HT1080 (cell line): ENCODE measurements around the gene CEP112. TPM values are rescaled to one million over a fixed set of nuclear protein-coding genes. Genes with fewer than 3 reads are reported as not detected.

Experiments
- DNase-seq: peaks from one replicate; pipeline ENCODE4 v3.0.0-alpha.2; 2015; ENCODE audit warnings: low read depth
- total RNA-seq: library from RNA; depleted of rRNA; stranded (reverse); fragments of >200 nt; shearing (Covaris generic); gene quantifications from 2 replicates; pipeline ENCODE4 v1.2.3, GENCODE V29; 2014

Gene CEP112
- total RNA-seq, 1 experiment from 2014 or later = 2.5 TPM

DNA sequence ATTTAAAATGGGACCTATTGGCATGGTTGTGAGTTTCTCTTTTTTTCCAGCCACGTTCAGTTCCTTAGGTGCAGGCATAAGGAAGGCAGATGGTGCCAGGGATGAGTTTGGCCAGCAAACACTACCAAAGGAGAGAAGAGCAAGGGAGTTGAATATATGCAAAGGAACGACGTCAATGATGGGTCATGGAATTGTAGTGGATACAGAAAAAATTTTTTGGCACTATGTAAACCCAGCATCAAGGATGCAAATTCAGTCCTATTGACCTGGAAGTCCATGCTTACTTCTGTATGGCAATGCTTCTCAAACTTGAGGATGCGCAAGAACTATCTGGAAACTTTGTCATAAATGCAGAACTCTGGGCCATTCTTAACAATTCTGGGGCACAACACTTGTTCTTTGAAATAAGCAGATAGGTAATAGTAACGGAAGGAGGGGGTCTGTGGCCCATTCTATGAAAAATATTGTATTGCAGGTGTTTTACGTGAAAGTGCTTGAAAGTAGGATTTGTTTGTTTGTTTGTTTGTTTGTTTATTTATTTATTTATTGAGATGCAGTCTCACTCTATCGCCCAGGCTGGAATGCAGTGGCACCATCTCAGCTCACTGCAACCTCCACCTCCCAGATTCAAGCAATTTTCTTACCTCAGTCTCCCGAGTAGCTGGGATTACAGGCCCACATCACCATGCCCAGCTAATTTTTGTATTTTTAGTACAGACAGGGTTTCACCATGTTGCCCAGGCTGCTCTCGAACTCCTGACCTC lies 19.3 kb upstream of the CEP112 start:
- DNase-seq = no peak

DNA sequence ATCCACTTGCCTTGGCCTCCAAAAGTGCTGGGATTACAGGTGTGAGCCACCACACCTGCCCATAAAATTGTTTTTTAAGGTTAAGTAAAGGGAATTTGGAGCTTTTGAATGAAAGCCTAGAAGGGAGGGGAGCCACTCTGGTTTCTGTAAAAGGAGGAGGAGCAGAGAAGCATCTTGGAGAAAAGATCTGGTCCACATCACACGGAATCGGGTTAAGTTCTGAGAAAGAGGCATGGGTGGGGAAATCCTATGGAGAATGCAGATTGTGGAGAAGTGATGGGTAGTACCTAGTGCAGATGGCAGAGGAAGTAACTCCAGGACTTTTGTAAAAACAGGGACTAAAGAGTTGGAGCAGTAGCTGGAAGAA lies 18.3 kb upstream of the CEP112 start:
- DNase-seq = no peak

DNA sequence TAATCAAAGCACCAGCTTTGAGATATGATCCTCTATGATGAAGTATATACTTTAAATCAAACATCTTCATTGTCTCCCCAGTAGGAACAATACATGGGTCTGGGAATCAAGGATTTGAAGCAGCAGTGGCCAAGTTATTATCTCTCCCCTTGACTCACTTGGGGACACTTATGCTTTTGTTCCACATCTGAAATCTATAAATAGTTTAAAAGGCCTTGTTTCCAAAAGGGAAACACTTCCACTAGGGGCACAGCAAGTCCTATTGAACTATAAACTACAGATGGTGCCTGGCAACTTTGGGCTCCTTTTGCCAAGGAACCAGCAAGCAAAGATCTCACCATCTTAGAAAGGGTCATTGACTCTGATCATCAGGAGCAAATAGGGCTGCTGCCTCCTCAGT lies 16.0 kb upstream of the CEP112 start:
- no peak for DNase-seq

GRCh38 chr17:66203274-66204015 lies 11.5 kb upstream of the CEP112 start:
- no peak for DNase-seq

- peak; percentile 75 for DNase-seq
Observed at GRCh38 chr17:66200685-66201092, 8.8 kb upstream of the CEP112 start.

GRCh38 chr17:66198242-66198641 lies 6.3 kb upstream of the CEP112 start:
- no peak for DNase-seq

- DNase-seq = no peak
Observed at GRCh38 chr17:66192378-66192687, 400 bp upstream of the CEP112 start.

DNA sequence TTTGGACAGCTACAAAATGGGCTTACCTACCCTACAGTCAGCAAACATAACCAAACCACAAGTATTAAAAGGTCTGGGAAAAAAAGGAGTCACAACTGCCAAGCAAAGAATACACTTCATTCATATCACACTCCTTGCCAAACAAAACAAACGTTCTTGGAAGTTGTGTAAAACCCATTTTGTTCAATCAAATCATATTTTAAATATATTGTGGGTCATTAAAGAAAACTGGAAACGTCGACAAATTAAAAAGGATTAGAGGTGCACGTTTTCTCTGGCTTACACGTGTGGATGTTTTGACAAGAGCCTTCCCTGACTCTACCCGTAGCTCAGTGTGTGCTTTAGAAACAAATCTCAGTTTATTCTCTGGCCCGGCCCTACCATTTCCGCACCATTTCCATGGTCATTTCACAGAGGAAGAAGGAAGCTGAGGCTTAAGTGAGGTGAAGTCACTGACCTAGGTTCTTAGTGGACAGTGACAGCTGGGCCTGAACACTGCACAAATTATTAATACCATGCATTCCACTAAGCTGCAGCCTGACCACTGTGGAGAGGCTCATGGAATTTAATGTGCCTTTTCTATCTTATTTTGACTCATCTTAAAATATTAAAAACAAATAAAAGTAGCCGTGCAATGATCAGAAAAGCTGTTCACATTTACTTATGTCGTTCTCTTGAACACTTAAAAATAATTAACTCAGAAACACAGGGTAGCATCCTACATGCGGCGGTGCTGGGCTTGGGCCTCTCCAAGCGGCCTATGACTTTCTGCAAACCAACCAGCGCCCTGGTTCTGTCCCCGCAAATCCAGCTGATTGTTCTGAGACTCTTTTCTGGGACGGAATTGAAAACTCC lies 968 bp downstream of the CEP112 start:
- DNase-seq = peak; percentile 59

- DNase-seq = no peak
Observed at GRCh38 chr17:66187718-66188117, 4.2 kb downstream of the CEP112 start.

DNA sequence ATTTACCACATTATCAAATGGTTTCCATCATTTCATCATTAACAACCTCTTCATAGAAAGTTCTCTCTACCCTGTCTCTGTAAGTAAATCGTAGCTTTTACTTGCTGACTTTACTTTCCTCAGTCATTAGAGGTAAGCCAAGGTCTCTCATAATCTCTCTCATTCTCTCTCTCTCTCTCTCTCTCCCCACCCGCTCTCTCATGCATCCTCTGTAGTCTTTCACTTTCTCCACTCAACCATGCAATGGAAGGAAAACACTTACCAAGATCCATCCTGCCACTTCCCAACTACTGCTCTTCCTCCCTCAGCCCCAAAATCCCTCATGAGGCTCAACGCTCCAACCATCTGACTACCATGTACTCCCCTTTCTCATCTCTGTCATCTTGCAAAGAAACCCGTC lies 6.1 kb downstream of the CEP112 start:
- no peak for DNase-seq

DNA sequence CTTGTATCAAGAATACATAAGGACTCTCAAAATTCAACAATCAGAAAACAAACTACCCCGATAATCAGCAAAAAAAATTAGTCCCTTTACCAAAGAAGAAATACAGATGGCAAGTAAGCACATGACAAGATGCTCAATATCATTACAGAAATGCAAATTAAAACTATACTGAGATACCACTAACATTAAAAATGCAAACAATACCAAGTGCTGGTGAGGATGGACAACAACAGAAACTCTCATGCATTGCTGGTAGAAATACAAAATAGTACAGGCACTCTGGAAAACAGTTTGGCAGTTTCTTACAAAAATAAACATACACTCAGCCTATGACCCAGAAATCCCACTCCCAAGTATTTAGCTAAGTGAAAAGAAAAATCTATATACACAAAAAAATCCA lies 7.5 kb downstream of the CEP112 start:
- no peak for DNase-seq

- DNase-seq = no peak
Observed at GRCh38 chr17:66183529-66183928, 8.4 kb downstream of the CEP112 start.

- DNase-seq = no peak
Observed at GRCh38 chr17:66178642-66179041, 13.3 kb downstream of the CEP112 start.

- DNase-seq = no peak
Observed at GRCh38 chr17:66177048-66177447, 14.9 kb downstream of the CEP112 start.

DNA sequence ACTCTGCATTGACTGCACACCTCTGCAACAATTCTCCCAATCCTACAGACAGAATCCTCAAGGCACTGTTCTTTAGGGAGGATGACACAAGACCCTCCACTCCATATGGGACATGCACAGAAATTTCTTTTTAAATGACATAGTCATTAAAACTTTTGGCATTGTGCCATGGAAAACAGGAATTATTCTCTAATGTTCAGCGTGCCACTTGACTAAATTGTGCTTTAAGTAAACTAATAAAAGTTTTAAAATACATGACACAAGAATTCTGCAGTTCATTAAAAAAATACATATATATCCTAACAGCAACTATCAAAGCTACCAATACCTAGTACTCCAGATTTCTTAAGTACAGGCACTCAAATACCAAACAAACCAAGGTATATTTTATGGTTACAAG lies 16.0 kb downstream of the CEP112 start:
- no peak for DNase-seq

DNA sequence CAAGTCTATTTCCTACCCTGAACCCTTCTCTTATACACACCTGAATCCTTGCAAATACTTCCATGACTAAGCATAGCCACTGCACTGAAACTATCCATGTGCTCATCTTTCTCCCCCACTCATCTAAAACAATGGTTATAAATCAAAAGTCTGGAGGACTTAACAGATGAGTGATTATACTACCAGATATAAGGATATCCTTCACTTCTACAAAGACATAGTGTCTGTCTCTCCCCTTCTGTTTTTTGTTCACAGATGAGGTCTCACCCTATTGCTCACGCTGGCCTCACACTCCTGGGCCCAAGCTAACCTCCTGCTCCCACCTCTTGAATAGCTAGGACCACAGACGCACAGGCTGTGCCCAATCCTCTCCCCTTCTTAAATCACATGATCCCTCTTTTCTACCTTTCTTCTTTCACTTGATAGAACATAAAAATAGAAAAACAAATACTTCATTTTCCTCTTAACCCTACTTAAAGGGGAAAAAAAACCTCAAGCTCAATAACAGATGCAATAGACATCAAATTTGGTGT lies 19.2 kb downstream of the CEP112 start:
- DNase-seq = no peak

- no peak for DNase-seq
Observed at GRCh38 chr17:66172144-66172543, 19.8 kb downstream of the CEP112 start.

DNA sequence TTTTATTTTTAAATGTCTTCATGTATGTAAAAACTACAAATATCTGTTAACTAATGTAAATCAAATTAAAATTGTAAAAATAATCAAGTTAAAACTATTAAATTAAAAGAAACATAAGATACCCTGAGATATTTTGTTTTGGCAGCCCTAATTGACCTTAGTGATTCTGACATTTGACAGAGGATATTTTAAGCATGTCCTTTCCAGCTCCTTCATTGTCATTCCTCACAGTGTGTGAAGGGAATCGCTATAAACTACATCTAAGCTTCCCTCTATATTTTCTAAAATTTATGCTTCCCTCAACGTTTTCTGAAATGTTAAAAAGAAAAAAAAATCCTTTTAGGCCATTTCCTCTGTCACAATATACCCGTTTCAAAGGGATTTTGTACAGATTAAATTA lies 20.2 kb downstream of the CEP112 start:
- no peak for DNase-seq

DNA sequence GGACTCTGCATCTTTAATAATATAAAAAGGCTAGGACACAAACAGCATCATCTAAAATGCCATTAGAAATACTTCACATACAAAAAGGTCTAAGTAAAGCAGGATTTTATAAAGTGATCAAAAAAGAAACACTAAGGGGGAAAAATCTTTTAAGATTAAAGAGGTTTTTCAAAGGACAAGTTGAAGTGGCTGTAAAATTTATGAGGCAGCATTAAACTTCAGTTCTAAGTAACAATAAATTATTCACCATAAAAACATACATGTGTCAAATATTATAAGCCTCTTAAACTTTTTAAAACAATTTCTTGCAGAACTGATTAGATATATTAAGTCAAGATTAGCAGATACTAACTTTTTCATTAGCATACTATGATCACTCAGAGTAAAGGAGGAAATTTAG lies 20.8 kb downstream of the CEP112 start:
- no peak for DNase-seq

GRCh38 chr17:66169839-66170238 lies 22.1 kb downstream of the CEP112 start:
- no peak for DNase-seq

DNA sequence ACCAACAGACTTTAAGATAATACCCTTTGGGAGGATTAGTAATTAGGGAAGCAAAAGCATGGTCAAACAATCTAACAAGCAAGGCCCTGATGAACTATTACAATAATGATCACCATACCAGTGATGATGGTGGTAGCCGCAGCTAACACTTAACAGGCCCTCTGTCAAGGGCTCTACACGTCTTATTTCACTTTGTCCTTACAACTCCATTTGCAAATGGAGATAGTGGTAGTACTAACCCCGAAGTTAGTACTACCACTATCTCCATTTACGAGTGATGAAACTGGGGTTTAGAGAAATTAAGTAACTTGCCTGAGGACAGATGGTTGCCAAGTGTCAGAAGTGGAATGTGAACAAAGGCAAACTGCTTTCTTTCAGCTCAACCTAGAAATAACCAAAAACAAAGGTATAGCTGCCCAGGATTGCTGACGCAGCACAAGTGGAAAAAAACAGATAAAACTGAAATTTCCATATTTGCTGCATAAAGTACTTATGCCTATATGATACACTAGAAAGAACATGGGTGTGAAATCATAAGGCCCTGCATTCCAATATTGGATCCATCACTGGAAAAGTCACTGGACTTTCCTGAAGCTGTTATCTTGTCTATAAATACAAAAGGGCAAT lies 24.6 kb downstream of the CEP112 start:
- no peak for DNase-seq
